ENCODE data around the gene C15orf61.

The C15orf61 gene

GRCh38 chr15:67547836-67548235, 26.9 kb downstream of the C15orf61 start:
- H3K36me3 ChIP-seq = peaks cover 4% of the 10 kb centered on the region
- no peaks in the 10 kb centered on the region for H3K27me3 ChIP-seq (ENCODE audit: insufficient read depth, low read depth, severe bottlenecking)
- DNase-seq = no peak
- no peak overlapping the region for H3K27ac ChIP-seq
- TF ChIP-seq CTCF (IDR thresholded peaks at IDR 0.05; ENCODE audit: low read depth, low read length) = no peak
- no peak overlapping the region for H3K4me3 ChIP-seq (ENCODE audit: low read depth, low read length)
- no peaks in the 10 kb centered on the region for H3K9me3 ChIP-seq (ENCODE audit: severe bottlenecking)

- Histone ChIP-seq H3K9me3 (ENCODE audit: severe bottlenecking) (no peaks in the 10 kb centered on the region), H3K36me3 (peaks cover 4% of the 10 kb centered on the region; the same call in 1 of the 2 replicates), H3K27ac (no peak overlapping the region), H3K27me3 (ENCODE audit: insufficient read depth, low read depth, severe bottlenecking) (no peaks in the 10 kb centered on the region), H3K4me3 (ENCODE audit: low read depth, low read length) (no peak overlapping the region)
- no peak for TF ChIP-seq CTCF (IDR thresholded peaks at IDR 0.05; ENCODE audit: low read depth, low read length)
- DNase-seq = no peak
These were observed 27.4 kb downstream of the C15orf61 start for GRCh38 chr15:67548236-67548852.

GRCh38 chr15:67548862-67549651, 28.1 kb downstream of the C15orf61 start:
- no peak for TF ChIP-seq CTCF (IDR thresholded peaks at IDR 0.05; ENCODE audit: low read depth, low read length)
- H3K27me3 ChIP-seq (ENCODE audit: insufficient read depth, low read depth, severe bottlenecking) = no peaks in the 10 kb centered on the region
- no peaks in the 10 kb centered on the region for H3K9me3 ChIP-seq (ENCODE audit: severe bottlenecking)
- peaks cover 4% of the 10 kb centered on the region; the same call in 1 of the 2 replicates for H3K36me3 ChIP-seq
- H3K27ac ChIP-seq = no peak overlapping the region
- no peak overlapping the region for H3K4me3 ChIP-seq (ENCODE audit: low read depth, low read length)
- peak; percentile 67 for DNase-seq

- DNase-seq = no peak
- peaks cover 4% of the 10 kb centered on the region; the same call in 1 of the 2 replicates for H3K36me3 ChIP-seq
- H3K27ac ChIP-seq = no peak overlapping the region
- no peak for TF ChIP-seq CTCF (IDR thresholded peaks at IDR 0.05; ENCODE audit: low read depth, low read length)
- no peaks in the 10 kb centered on the region for H3K9me3 ChIP-seq (ENCODE audit: severe bottlenecking)
- H3K4me3 ChIP-seq (ENCODE audit: low read depth, low read length) = no peak overlapping the region
- no peaks in the 10 kb centered on the region for H3K27me3 ChIP-seq (ENCODE audit: insufficient read depth, low read depth, severe bottlenecking)
These were observed 28.8 kb downstream of the C15orf61 start for GRCh38 chr15:67549736-67550135.

- Histone ChIP-seq H3K36me3 (peaks cover 4% of the 10 kb centered on the region; the same call in 1 of the 2 replicates), H3K27me3 (ENCODE audit: insufficient read depth, low read depth, severe bottlenecking) (no peaks in the 10 kb centered on the region), H3K4me3 (ENCODE audit: low read depth, low read length) (no peak overlapping the region), H3K27ac (no peak overlapping the region), H3K9me3 (ENCODE audit: severe bottlenecking) (no peaks in the 10 kb centered on the region)
- TF ChIP-seq CTCF (IDR thresholded peaks at IDR 0.05; ENCODE audit: low read depth, low read length) = no peak
- DNase-seq = no peak
These were observed 29.6 kb downstream of the C15orf61 start for GRCh38 chr15:67550522-67550921.

Data from WERI-Rb-1 (cell line).